Neural cell (in vitro differentiated cells): ENCODE data around the gene SLC12A7. TPM values are rescaled to one million over a fixed set of nuclear protein-coding genes. Genes with fewer than 3 reads are reported as not detected.

Experiments used
- H2AFZ ChIP-seq: fragments of 200-600, 300-800 bp; sonication (generic), shearing (Covaris generic); 2 replicates; pipeline ENCODE4 v1.6.0; 2014; ENCODE audit warnings: low read depth, mild to moderate bottlenecking, antibody characterized with exemption, low read length, moderate library complexity
- H3F3A ChIP-seq: fragments of 200-600 bp; shearing (Covaris generic); 2 replicates; pipeline ENCODE4 v1.6.1; 2016; ENCODE audit warnings: mild to moderate bottlenecking, moderate library complexity, mixed read lengths, antibody characterized with exemption, low read length; ENCODE audit not compliant: insufficient read depth, poor library complexity, severe bottlenecking
- H3K27ac ChIP-seq: fragments of 200-600, 300-800 bp; sonication (generic), shearing (Covaris generic); 2 replicates; pipeline ENCODE4 v1.5.1; 2014; ENCODE audit warnings: mild to moderate bottlenecking, low read length, moderate library complexity
- H3K27me3 ChIP-seq: fragments of 300-800, 200-600 bp; sonication (generic), shearing (Covaris generic); 2 replicates; pipeline ENCODE4 v1.6.0; 2014; ENCODE audit warnings: mild to moderate bottlenecking, low read depth, low read length, moderate library complexity; ENCODE audit not compliant: insufficient read depth
- H3K36me3 ChIP-seq: fragments of 300-800, 200-600 bp; sonication (generic), shearing (Covaris generic); 2 replicates; pipeline ENCODE4 v1.5.1; 2014; ENCODE audit warnings: mild to moderate bottlenecking, antibody characterized with exemption, low read length, moderate library complexity; ENCODE audit not compliant: insufficient read depth
- H3K4me2 ChIP-seq: fragments of 300-800, 200-600 bp; sonication (generic), shearing (Covaris generic); 2 replicates; pipeline ENCODE4 v1.6.0; 2014; ENCODE audit warnings: mild to moderate bottlenecking, low read length
- H3K4me3 ChIP-seq: fragments of 300-800, 200-600 bp; sonication (generic), shearing (Covaris generic); 2 replicates; pipeline ENCODE4 v1.5.1; 2014; ENCODE audit warnings: mild to moderate bottlenecking, low read length, moderate library complexity
- H3K79me2 ChIP-seq: fragments of 200-600 bp; shearing (Covaris generic); replicated peaks from 2 replicates; pipeline ENCODE4 v1.6.0; 2014; ENCODE audit warnings: mild to moderate bottlenecking, low read length, moderate library complexity; ENCODE audit not compliant: insufficient read depth
- H3K9ac ChIP-seq: fragments of 300-800, 200-600 bp; sonication (generic), shearing (Covaris generic); 2 replicates; pipeline ENCODE4 v1.6.1; 2016; ENCODE audit warnings: mild to moderate bottlenecking, low read length, mixed read lengths
- H3K9me2 ChIP-seq: fragments of 200-600 bp; shearing (Covaris generic); 2 replicates; pipeline ENCODE4 v1.6.1; 2016; ENCODE audit warnings: mild to moderate bottlenecking, low read length, mixed read lengths; ENCODE audit not compliant: insufficient read depth
- H3K9me3 ChIP-seq: fragments of 200-600, 300-800 bp; sonication (generic), shearing (Covaris generic); 2 replicates; pipeline ENCODE4 v1.6.1; 2016; ENCODE audit warnings: mild to moderate bottlenecking, mixed run types, low read length, moderate library complexity, mixed read lengths
- H4K20me1 ChIP-seq: fragments of 200-600 bp; shearing (Covaris generic); 2 replicates; pipeline ENCODE4 v1.6.1; 2016; ENCODE audit warnings: mild to moderate bottlenecking, mixed run types; ENCODE audit not compliant: insufficient read depth
- EP300 ChIP-seq: fragments of 450-650 bp; conservative IDR thresholded peaks from 2 replicates; pipeline ENCODE4 v1.6.1; 2014; ENCODE audit warnings: antibody characterized with exemption, mild to moderate bottlenecking, moderate library complexity; ENCODE audit not compliant: poor library complexity, severe bottlenecking
- EZH2 ChIP-seq: fragments of 200-600, 300-800 bp; shearing (Covaris generic), sonication (generic); IDR thresholded peaks from 2 replicates; pipeline ENCODE4 v1.6.1; 2014; ENCODE audit warnings: antibody characterized with exemption, low read length, borderline replicate concordance, mild to moderate bottlenecking; ENCODE audit not compliant: insufficient read depth, poor library complexity, severe bottlenecking
- MXI1 ChIP-seq: fragments of 450-650 bp; conservative IDR thresholded peaks from 2 replicates; pipeline ENCODE4 v1.6.1; 2014; ENCODE audit warnings: antibody characterized with exemption, mild to moderate bottlenecking; ENCODE audit not compliant: poor library complexity, severe bottlenecking
- POLR2AphosphoS5 ChIP-seq: IDR thresholded peaks from 2 replicates; pipeline ENCODE4 v1.6.1; 2012
- RAD21 ChIP-seq: fragments of 450-650 bp; conservative IDR thresholded peaks from 2 replicates; pipeline ENCODE4 v1.6.1; 2014; ENCODE audit warnings: antibody characterized with exemption, mild to moderate bottlenecking, moderate library complexity
- SMC3 ChIP-seq: fragments of 450-650 bp; conservative IDR thresholded peaks from 2 replicates; pipeline ENCODE4 v1.6.1; 2014; ENCODE audit warnings: antibody characterized with exemption, mild to moderate bottlenecking, moderate library complexity; ENCODE audit not compliant: poor library complexity
- TAF1 ChIP-seq: IDR thresholded peaks from 2 replicates; pipeline ENCODE4 v1.6.1; 2012; ENCODE audit warnings: low read depth
- polyA plus RNA-seq: library from polyadenylated mRNA; depleted of rRNA; stranded (reverse); fragments of >200 nt; gene quantifications from 2 replicates; pipeline ENCODE4 v1.2.3, GENCODE V29; 2014
- TF ChIP-seq, protein P1 (sequence below): fragments of 450-650 bp; IDR thresholded peaks from 2 replicates; pipeline ENCODE4 v1.5.1; 2014; ENCODE audit warnings: antibody characterized with exemption, mild to moderate bottlenecking, moderate library complexity; ENCODE audit not compliant: poor library complexity, severe bottlenecking
- TF ChIP-seq, protein P2 (sequence below): IDR thresholded peaks from 2 replicates; pipeline ENCODE4 v1.6.1; 2012; ENCODE audit warnings: borderline replicate concordance

Gene SLC12A7
- polyA plus RNA-seq, 1 donor from 2014 or later, result 4.5 TPM

- no peak overlapping the region for H3K4me3 ChIP-seq
- H3K27me3 ChIP-seq, result no peaks in the 10 kb centered on the region
- no peaks in the 10 kb centered on the region for H3F3A ChIP-seq
- no peak overlapping the region for H3K9ac ChIP-seq
- no peaks in the 10 kb centered on the region for H4K20me1 ChIP-seq
- H2AFZ ChIP-seq, result no peak overlapping the region
- TF ChIP-seq EP300 (no peak), EZH2 (no peak), TAF1 (no peak)
- TF ChIP-seq, protein P1, sequence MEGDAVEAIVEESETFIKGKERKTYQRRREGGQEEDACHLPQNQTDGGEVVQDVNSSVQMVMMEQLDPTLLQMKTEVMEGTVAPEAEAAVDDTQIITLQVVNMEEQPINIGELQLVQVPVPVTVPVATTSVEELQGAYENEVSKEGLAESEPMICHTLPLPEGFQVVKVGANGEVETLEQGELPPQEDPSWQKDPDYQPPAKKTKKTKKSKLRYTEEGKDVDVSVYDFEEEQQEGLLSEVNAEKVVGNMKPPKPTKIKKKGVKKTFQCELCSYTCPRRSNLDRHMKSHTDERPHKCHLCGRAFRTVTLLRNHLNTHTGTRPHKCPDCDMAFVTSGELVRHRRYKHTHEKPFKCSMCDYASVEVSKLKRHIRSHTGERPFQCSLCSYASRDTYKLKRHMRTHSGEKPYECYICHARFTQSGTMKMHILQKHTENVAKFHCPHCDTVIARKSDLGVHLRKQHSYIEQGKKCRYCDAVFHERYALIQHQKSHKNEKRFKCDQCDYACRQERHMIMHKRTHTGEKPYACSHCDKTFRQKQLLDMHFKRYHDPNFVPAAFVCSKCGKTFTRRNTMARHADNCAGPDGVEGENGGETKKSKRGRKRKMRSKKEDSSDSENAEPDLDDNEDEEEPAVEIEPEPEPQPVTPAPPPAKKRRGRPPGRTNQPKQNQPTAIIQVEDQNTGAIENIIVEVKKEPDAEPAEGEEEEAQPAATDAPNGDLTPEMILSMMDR, result no peak
- no peak overlapping the region for H3K27ac ChIP-seq
- H3K9me3 ChIP-seq, result no peaks in the 10 kb centered on the region
- no peak overlapping the region for H3K4me2 ChIP-seq
- no peaks in the 10 kb centered on the region for H3K79me2 ChIP-seq
- no peaks in the 10 kb centered on the region for H3K9me2 ChIP-seq
- H3K36me3 ChIP-seq, result no peaks in the 10 kb centered on the region
Measured at GRCh38 chr5:1093361-1093760, 18.5 kb downstream of the SLC12A7 start.

- Histone ChIP-seq H3K9me3 (no peaks in the 10 kb centered on the region), H3K4me2 (no peak overlapping the region), H3K9ac (no peak overlapping the region), H3K36me3 (no peaks in the 10 kb centered on the region), H2AFZ (no peak overlapping the region), H3K9me2 (no peaks in the 10 kb centered on the region), H3F3A (no peaks in the 10 kb centered on the region), H4K20me1 (no peaks in the 10 kb centered on the region), H3K4me3 (no peak overlapping the region), H3K27me3 (no peaks in the 10 kb centered on the region), H3K27ac (no peak overlapping the region), H3K79me2 (no peaks in the 10 kb centered on the region)
- no peak for TF ChIP-seq TAF1
- TF ChIP-seq, protein P2, sequence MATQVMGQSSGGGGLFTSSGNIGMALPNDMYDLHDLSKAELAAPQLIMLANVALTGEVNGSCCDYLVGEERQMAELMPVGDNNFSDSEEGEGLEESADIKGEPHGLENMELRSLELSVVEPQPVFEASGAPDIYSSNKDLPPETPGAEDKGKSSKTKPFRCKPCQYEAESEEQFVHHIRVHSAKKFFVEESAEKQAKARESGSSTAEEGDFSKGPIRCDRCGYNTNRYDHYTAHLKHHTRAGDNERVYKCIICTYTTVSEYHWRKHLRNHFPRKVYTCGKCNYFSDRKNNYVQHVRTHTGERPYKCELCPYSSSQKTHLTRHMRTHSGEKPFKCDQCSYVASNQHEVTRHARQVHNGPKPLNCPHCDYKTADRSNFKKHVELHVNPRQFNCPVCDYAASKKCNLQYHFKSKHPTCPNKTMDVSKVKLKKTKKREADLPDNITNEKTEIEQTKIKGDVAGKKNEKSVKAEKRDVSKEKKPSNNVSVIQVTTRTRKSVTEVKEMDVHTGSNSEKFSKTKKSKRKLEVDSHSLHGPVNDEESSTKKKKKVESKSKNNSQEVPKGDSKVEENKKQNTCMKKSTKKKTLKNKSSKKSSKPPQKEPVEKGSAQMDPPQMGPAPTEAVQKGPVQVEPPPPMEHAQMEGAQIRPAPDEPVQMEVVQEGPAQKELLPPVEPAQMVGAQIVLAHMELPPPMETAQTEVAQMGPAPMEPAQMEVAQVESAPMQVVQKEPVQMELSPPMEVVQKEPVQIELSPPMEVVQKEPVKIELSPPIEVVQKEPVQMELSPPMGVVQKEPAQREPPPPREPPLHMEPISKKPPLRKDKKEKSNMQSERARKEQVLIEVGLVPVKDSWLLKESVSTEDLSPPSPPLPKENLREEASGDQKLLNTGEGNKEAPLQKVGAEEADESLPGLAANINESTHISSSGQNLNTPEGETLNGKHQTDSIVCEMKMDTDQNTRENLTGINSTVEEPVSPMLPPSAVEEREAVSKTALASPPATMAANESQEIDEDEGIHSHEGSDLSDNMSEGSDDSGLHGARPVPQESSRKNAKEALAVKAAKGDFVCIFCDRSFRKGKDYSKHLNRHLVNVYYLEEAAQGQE, result no peak
- no peak for TF ChIP-seq EZH2
- TF ChIP-seq, protein P1, result no peak
- TF ChIP-seq POLR2AphosphoS5, result no peak
- TF ChIP-seq SMC3, result no peak
- no peak for TF ChIP-seq RAD21
- TF ChIP-seq MXI1, result no peak
- no peak for TF ChIP-seq EP300
Measured at GRCh38 chr5:1092122-1092521, 19.7 kb downstream of the SLC12A7 start.
